HG03060 (cell line): Measurements from ENCODE around the gene RPS6KL1.
"Not testable (repeated sequence)": the region's sequence is repeated elsewhere in the genome, so short reads cannot be mapped to it uniquely, and the experiment has no call there.

Experiments used
- ATAC-seq: cut with Tn5 transposase; IDR thresholded peaks from one replicate; pipeline ENCODE4 v1.9.1; 2021; ENCODE audit warnings: low read depth, moderate number of reproducible peaks; ENCODE audit not compliant: unreplicated experiment

The RPS6KL1 gene

DNA sequence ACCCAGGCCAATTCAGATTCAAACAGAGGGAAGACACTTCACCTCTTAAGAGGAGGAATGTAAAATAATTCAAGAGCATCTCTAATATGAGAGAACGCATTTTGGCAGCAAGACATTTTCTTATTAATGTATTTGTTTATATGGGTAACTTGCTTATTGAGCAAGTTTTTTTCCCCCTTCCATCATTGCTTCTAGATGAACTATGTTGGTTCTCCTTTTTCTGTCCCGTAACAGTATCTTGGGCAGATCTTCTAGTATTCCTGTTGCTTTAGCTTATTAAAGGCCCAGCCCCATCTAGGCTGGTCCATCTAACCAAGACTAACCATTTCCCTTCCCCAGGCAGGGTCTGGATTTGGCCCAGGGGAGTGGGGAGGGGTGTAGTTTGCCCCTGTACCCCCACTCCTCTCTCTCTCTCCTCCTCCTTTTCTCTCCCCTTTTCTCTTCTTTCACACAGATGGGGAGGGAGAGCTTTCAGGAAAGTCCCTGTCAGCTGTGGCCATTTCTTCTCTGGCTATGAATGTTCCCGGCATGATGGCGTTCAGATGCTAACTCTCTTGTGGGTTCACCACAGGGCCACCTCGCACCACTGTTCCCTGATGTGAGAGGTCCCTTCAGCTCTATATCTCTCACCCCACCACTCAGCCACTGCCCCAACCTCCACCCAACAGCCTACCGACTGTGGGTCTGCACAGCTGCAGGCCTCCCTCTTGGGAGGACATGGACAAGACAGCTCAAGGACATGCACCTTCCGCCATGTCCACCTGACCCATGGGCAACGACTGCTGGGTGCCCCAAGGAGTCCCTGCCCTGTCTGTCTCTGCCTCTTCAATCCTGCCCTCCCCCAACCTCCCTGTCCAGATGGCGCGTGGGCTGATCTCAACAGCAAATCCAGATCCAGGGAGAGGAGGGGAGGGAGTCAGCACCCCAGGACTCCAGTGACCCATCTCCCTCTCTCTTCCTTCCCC lies 15.8 kb upstream of the RPS6KL1 start:
- ATAC-seq = no peak

DNA sequence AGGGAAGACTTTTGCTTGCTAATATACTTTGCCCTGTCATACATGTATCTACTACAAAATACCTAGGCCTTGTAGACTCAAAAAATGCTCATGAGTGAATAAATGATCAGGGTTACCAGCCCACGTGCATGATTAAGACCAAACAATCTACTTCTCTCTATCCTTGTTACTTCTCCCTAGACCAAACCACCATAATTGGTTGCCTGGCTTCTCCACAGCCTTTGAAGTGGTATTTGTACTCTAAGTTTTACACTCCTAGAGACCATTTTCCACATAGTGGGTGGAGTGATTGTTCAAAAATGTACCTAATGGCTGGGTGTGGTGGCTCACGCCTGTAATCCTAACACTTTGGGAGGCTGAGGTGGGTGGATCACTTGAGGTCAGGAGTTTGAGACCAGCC lies 14.1 kb upstream of the RPS6KL1 start:
- no peak for ATAC-seq

DNA sequence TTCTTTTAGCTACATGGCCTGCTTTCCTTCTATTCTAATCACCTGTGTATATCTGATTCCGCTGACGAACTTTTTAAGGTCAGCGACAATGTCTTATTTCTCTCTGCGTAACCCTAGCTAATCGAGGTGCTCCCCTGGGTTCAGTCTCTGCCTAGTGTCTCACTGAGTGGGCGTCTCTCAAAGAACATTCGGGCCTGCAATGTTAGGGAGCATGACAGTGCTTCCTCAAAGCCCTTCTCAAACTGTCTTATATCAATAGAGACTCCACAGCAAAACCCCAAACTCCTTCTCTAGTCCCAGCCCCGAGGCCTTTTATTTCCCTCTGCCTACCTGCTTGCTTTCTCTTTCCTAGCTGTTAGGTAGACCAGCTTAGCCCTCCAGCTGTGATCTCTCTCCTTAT lies 13.7 kb upstream of the RPS6KL1 start:
- no peak for ATAC-seq

DNA sequence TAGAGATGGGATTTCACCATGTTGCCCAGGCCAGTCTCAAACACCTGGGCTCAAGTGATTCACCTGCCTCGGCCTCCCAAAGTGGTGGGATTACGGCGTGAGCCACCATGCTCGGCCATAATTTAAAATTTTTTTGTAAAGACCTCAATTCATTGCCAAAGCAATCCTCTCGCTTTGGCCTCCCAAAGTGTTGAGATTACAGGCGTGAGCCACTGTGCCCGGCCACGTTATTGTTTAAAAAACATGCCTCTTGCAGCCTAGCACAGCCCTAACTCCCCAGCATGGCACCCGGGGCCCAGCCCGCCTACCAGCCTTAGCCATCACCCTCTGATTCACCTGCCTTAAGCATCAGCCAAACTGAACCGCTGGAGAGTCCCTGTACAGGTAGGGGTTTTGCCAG lies 13.1 kb upstream of the RPS6KL1 start:
- no peak for ATAC-seq

DNA sequence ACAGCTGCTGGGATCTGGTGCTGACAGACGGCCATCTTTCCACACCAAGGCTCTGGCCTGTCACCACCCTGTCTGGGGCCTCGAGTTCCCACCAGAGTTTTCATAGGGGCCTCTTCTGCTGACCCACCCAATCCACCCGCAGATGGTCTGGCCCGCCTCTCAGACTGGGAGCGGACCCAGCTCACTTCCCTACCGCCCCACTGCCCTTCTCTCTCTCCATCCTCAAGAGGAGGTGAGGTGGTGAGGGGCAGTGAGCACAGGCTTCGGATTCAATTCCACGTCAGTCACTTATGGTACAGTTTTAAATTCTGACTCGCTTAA lies 12.3 kb upstream of the RPS6KL1 start:
- no peak for ATAC-seq

DNA sequence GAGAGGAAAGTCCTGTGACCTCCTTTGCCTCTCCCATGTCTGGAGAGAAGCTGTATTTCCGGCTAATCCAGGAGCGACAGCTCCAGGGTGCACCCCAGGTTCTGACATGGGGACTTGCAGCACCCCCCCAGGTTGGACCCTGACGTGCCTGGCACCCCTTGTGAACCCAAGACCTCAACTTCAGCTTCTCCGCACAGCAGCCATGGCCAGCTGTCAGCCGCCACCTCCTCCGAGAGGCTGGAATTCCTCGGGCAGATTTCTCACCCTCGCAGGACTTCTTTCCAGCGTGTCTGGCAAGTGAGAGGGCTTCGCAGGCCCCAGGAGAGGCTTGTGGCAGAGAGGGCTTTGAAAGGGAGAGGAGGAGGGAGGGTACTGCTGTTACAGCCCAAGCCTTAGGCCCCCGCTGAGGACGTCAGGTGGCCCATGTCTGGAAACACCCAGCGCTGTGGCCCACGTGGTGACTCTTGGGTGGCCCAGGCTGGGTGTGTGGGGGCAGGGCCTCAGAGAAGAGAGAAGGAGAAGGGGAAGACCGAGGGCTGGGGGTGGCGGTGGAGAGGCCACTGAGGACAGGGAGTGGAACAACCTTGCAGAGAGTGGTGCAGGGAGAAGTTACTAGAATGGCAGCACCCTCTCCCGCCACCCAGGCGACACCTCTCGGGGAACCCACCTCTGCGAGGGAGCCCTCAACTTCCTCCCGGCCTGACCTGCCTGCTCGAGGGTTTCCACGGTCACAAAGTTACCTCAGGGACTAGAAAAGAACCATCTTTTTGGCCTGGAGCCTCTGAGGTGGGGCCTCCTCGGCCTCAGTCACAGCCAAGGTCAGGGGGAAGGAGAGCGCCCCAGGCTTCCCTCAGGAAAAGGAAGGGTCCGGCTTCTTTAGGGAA lies 11.7 kb upstream of the RPS6KL1 start:
- ATAC-seq = no peak

DNA sequence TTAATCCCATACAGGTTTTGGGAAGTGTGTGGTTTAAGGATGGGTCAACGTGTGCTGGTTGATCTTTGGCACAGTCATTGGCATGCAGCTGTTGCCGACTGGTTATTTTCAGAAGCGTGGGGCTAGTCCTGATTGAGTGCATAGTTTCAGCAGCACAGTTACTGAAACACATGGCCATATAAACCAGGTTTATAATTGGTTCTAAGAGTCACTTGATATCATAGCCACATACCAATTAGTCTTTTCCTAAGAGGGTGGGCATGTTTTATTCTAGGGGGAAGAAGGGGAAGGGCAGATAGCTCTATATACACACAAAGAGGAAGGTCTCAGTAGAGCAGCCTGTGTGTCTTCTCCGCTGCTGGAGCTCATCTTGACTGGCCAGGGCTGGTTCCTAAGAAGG lies 11.0 kb upstream of the RPS6KL1 start:
- no peak for ATAC-seq

DNA sequence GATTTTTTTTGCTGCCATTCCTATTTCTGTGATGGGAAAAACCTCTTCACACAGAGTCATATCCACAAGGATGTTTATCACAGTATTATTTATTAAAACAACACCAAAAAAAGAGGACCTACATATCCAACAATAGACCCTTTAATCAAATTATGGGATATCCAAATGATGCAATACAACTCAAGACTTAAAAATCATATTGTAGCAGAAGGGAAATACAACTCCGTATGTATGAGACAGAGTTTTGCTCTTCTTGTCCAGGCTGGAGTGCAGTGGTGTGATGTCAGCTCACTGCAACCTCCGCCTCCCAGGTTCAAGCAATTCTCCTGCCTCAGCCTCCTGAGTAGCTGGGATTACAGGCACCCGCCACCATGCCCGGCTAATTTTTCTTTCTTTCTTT lies 9.9 kb upstream of the RPS6KL1 start:
- ATAC-seq = not testable (repeated sequence)

DNA sequence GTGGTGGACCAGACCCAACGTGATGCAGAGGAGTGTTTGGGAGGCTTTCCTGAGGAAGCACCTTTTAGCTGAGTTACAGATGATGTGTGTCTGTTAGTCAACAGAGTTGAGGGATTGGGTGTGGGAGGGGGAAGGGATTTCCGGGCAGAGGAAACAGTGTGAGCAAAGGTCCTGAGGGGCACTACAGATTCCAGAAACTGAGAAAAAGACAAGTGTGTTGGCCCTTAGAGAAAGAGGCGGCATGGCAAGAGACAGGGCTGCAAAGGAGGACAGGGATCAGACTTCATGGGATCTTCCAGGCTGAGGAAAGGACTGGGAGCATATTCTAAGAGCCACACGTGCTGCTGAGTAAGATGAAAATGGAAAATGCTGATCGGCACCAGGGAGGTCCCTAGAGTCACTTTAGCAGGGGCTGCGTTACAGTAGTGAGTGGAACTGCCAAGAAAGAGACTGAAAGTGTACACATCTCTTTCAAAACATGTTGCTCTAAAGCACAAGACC lies 9.4 kb upstream of the RPS6KL1 start:
- ATAC-seq = no peak

DNA sequence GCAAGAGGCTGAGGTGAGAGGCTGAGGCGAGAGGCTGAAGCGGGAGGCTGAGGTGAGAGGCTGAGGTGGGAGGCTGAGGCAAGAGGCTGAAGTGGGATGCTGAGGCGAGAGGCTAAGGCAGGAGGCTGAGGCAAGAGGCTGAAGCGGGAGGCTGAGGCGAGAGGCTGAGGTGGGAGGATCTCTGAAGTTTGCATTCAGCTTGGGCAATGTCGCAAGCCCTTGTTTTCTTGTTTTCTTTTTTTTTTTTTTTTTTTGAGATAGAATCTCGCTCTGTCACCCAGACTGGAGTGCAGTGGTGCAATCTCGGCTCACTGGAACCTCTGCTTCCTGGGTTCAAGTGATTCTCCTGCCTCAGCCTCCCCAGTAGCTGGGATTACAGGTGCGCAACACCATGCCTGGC lies 8.7 kb upstream of the RPS6KL1 start:
- not testable (repeated sequence) for ATAC-seq

DNA sequence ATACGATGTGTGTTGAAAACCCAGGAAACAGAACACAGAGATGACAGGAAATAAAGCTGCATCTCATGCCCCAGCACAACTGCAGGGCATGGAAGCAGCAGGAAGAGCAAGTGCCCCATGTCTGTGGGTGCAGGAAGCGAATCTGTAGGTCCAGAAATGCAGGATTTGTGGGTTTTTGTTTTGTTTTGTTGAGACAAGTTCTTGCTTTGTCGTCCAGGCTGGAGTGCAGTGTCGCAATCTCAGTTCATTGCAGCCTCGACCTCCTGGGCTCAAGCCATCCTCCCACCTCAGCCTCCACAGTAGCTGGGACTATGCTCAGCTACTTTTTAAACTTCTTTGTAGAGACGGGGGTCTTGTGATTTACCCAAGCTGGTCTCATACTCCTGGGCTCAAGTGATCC lies 6.2 kb upstream of the RPS6KL1 start:
- no peak for ATAC-seq

DNA sequence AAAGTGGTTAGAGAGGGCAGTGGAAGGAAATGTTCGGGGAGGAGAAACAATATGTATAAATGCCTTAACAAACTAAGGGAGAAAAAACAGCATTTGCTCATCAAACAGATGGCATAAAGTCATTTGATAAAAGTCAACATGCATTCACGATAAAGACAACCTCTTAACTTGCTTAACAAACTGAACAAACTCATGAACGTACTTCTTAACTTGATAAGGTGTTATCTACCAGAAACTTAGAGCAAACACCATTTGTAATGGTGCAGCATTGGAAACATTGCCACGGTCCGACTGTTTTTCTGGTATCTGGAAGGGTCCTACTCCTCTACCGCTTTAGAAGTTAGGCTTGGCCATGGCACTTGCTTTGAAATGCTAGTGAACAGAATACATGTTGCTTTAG lies 4.2 kb upstream of the RPS6KL1 start:
- ATAC-seq = no peak

DNA sequence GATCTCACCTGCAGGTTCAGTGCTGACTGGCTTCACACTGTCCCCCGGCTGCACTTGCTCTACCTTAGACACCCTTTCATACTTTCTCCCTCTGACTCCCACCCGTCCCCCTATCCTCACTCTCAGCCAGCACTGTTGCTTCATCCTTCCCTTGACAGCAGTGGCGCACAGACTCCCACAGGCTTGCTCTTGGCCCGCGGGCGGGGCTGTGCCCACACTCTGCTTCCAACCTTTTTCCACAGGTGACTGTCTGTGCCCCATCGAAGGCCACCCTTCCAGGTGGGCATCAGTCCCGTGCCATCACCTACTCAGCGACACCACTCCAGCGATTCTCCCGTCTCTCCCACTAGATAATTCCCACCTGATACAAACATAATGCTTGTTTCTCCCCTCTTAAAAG lies 1.0 kb upstream of the RPS6KL1 start:
- ATAC-seq = no peak

DNA sequence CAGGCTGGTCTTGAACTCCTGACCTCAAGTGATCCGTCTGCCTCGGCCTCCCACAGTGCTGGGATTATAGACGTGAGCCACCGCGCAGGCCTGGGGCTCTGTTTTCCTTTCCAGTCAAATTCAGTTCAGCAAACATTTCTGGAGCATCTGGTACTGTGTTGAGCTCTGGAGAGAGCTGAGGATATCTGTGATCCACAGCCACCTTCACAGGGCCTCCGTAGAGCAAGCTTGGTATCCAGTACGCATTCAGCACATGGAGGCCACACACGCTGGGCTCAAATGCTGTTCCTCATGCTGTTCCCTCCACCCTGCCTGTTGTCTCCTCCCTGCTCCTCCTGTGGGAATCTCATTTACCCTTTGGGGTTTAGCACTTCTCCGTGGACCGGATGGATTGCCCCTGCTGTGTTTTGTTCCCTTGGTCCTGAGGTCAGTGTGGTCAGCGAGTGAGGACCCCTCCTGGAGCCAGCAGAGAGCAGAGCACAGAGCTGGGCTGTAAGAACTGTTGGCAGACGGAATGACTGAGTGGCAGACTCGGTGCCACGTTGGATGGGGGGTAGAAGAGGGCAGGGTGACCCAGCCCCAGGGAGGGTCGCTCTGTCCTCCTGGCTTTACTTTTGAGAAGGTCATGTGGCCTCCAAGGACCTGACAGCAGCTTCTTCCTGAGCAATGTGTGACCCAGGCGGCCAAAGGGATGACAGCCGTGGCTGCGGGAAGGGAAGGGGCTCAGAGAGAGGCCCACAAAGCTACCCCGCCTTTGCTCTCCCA lies 891 bp downstream of the RPS6KL1 start:
- no peak for ATAC-seq

DNA sequence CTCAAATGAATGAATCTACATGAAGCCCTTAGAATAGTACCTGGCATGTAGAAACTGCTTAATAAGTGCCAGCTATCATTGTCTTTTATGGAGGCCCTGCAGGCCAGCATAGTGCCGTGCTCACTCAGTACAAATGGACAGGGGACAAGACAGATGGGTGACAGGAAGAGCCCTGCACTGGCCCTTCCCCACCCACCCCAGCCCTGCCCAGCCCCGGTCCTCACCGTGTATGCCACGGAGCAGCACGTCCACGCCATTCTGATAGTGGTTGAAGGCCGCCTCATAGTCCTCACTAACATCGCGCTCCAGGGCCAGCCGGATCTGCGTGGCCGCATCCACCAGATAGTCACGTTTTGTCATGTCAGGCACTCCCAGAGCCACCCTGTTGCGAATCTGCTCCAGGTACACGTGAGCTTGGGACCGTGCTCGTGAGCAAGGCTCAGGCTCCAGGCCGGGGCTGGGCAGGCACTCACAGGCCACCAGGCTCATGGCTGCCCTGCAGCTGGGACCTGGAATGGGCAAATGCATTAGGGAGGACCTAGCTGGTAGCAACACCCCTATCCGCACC lies 1.9 kb downstream of the RPS6KL1 start:
- ATAC-seq = no peak

DNA sequence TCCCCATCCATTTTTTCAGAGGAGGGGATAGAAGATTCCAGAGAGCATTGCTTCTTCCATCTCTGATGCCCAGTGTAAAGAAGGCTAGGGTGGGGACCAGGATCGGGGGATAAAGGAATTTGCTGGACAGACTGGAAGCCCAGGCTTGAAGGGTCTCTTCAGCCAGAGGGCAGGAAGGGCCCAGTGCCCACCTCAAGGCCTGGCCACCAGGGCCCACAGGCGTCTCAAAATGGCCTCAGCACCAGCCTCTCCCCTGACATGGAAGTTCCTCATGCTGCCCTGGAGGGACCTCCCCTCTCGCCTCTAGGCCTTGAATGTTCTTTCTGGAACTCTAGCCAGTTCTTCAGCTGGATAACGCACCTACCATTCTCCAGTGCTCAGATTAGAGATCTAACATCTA lies 2.8 kb downstream of the RPS6KL1 start:
- no peak for ATAC-seq

DNA sequence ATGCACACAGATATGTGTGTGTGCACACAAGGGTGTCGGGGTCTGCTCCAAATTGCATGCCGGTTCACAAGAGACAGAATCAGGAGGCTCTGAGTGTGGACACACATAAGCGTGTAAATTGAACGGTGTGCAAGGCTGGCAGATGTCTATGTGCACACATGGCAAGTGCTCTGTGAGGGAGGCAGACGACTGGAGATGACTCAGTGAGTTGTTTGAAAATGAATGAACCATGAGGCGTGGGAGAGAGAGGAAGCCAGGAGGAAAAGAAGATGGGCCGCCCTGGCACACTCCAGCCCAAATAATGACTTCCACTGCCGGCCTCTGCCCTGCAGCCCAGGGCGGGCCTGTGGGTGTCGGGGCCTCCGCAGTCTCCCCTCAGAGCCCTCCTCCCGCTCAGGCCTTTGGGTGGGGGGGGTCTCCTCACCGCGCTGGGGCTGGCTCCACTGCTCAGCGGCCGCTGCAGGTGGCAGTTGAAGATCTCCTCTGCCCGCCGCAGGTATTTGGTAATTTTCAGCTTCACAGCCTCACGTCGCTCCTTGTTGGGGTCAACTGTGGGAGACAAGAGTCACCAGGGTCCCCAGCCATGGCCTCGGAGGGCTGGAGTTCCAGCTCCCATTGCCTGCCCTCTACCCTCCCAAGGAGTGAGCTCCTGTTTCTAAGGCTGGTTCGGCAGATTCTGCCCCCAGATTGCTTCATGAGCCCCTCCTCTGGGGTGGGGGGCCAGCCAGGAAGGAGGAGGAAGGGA lies 3.5 kb downstream of the RPS6KL1 start:
- ATAC-seq = no peak

DNA sequence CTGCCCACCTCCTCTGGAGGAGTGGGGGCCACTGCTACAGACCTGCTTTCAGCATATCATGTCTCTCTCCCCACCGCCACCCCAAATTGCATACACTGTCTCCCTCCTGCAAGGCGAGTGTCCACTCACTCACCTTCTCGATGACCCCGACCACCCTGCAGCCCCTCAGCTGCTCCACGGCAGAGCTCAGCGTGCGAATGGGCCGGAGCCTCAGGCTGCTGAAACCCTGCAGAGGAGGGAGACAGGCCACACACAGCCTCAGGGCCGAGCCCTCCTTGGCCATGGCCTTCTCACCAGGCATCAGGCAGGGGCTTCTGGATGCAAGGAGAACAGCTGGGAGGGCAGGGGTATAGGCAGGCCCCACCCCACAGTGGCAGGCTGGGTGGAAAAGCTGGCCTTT lies 4.7 kb downstream of the RPS6KL1 start:
- ATAC-seq = no peak

DNA sequence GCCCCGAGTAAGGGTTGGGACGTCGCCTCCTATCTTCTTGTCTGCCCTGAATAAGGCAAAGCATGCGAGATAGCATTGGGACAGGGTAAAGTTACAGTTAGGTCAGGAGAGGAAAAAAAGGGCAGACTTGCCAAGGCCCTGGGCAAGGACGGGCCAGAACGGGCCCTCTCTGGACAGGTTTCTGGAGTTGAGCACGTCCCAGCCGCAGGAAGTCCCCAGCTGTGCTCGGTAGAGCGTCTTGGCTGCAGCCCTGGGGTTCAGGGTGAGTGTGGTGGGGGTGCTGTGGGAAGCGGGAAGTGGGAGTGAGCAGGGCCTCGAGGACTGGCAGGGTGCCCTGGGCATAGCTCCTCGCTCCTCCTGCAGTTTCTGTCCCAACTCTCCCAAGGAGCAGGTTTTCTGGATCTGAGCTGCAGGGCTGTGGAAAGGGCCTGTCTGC lies 5.4 kb downstream of the RPS6KL1 start:
- ATAC-seq = no peak

DNA sequence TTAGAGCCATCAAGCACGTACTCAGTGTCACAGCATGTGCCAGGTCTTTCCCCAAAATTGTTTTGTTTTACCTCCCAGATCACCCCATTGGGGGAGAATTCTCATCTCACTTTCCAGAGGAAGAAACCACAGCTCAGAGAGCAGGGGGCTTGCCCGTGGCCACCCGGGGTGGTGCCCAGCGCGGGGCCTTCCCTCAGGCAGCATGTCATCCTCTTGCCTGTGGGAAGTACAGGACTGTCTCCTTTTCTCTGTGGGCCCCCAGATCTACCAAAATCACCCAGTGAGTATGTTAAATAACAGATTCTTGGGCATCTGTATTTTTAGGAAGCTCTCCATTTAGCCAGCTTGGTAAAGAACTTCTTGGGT lies 5.9 kb downstream of the RPS6KL1 start:
- no peak for ATAC-seq
